ENCODE measurements around the gene RABEP2. TPM values are rescaled to one million over a fixed set of nuclear protein-coding genes. Genes with fewer than 3 reads are reported as not detected.

The RABEP2 gene
- total RNA-seq, 2 experiments from 2014 or later = 8.1 to 12.9 TPM

GRCh38 chr16:28918698-28919097 is 6.3 kb downstream of the RABEP2 start:
- DNase-seq (no peak), ATAC-seq (no peak)
- H3K36me3 Mint-ChIP-seq (ENCODE audit: low read depth) = peaks cover 22% of the 10 kb centered on the region
- H3K27me3 Mint-ChIP-seq = no peaks in the 10 kb centered on the region
- no peak overlapping the region for H3K4me3 Mint-ChIP-seq
- no peaks in the 10 kb centered on the region for H3K9me3 Mint-ChIP-seq (ENCODE audit: low read depth)
- ChIA-PET CTCF (interaction anchor here (0.6 to 2.1 kb wide), 2 partner anchors 19 to 26 kb away, joined by 3 to 12 read pairs; no protein-coding TSS in a partner anchor), POLR2A (no interaction called here)
- H3K27ac Mint-ChIP-seq = no peak overlapping the region
- intact Hi-C loops (cut with DNase I, micrococcal nuclease) = no loop called here
- peaks cover 3% of the 10 kb centered on the region for H3K4me1 Mint-ChIP-seq

- no peak overlapping the region for H3K27ac Mint-ChIP-seq
- ATAC-seq = no peak
- H3K4me1 Mint-ChIP-seq = no peaks in the 10 kb centered on the region
- intact Hi-C loops (cut with DNase I, micrococcal nuclease) = no loop called here
- no peak for DNase-seq
- peaks cover 24% of the 10 kb centered on the region for H3K36me3 Mint-ChIP-seq (ENCODE audit: low read depth)
- no peaks in the 10 kb centered on the region for H3K9me3 Mint-ChIP-seq (ENCODE audit: low read depth)
- POLR2A ChIA-PET = interaction anchor here (0.6 kb wide), 1 partner anchor 19 kb away, joined by 6 read pairs; no protein-coding TSS in a partner anchor
- H3K27me3 Mint-ChIP-seq = no peaks in the 10 kb centered on the region
- CTCF ChIA-PET = interaction anchor here (1.0 kb wide), 1 partner anchor 12 kb away, joined by 3 read pairs; no protein-coding TSS in a partner anchor
- H3K4me3 Mint-ChIP-seq = no peak overlapping the region
Measured at GRCh38 chr16:28917095-28917494, 7.9 kb downstream of the RABEP2 start.

GRCh38 chr16:28915181-28915580 is 9.9 kb downstream of the RABEP2 start:
- Mint-ChIP-seq H3K36me3 (ENCODE audit: low read depth) (peaks cover 25% of the 10 kb centered on the region), H3K4me3 (no peak overlapping the region), H3K9me3 (ENCODE audit: low read depth) (no peaks in the 10 kb centered on the region), H3K27me3 (no peaks in the 10 kb centered on the region), H3K4me1 (peaks cover 2% of the 10 kb centered on the region), H3K27ac (no peak overlapping the region)
- DNase-seq (no peak), ATAC-seq (no peak)
- intact Hi-C loops (cut with DNase I, micrococcal nuclease) = no loop called here
- POLR2A ChIA-PET = no interaction called here
- CTCF ChIA-PET = interaction anchor here (1.2 to 1.3 kb wide), 2 partner anchors 9 to 59 kb away, joined by 3 read pairs; no protein-coding TSS in a partner anchor

- H3K4me1 Mint-ChIP-seq = peaks cover 3% of the 10 kb centered on the region
- no peaks in the 10 kb centered on the region for H3K27me3 Mint-ChIP-seq
- intact Hi-C loops (cut with DNase I, micrococcal nuclease) = no loop called here
- ChIA-PET POLR2A (no interaction called here), CTCF (interaction anchor here (0.8 kb wide), 1 partner anchor 267 kb away, joined by 3 read pairs; no protein-coding TSS in a partner anchor)
- no peak for DNase-seq
- H3K36me3 Mint-ChIP-seq (ENCODE audit: low read depth) = peaks cover 24% of the 10 kb centered on the region
- no peak for ATAC-seq
- no peak overlapping the region for H3K4me3 Mint-ChIP-seq
- H3K9me3 Mint-ChIP-seq (ENCODE audit: low read depth) = no peaks in the 10 kb centered on the region
- no peak overlapping the region for H3K27ac Mint-ChIP-seq
Measured at GRCh38 chr16:28913946-28914724, 10.9 kb downstream of the RABEP2 start.

DNA sequence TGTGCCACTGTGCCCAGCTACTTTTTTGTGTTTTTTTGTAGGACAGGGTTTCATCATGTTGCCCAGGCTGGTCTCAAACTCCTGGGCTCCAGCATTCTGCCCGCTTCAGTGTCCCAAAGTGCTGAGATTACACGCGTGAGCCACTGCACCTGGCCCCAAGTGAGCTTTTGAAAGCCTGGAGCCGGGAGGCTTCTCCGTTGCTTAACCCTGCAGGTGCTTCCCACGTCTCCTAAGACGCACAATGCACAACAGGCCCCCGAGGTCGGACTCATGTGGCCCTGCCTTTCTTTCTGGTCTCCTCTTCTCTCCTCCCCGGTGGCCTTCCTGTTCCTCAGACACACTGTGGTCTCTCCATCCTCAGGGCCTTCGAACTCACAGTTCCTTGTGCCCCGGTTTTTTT is 12.5 kb downstream of the RABEP2 start:
- DNase-seq (no peak), ATAC-seq (no peak)
- intact Hi-C loops (cut with DNase I, micrococcal nuclease) = no loop called here
- no peaks in the 10 kb centered on the region for H3K9me3 Mint-ChIP-seq (ENCODE audit: low read depth)
- ChIA-PET CTCF (interaction anchor here (0.6 to 1.1 kb wide), 2 partner anchors 66 to 1819 kb away, joined by 3 to 4 read pairs; no protein-coding TSS in a partner anchor), POLR2A (no interaction called here)
- H3K36me3 Mint-ChIP-seq (ENCODE audit: low read depth) = peaks cover 23% of the 10 kb centered on the region
- H3K4me1 Mint-ChIP-seq = peaks cover 3% of the 10 kb centered on the region
- no peaks in the 10 kb centered on the region for H3K27me3 Mint-ChIP-seq
- H3K27ac Mint-ChIP-seq = no peak overlapping the region
- H3K4me3 Mint-ChIP-seq = no peak overlapping the region

DNA sequence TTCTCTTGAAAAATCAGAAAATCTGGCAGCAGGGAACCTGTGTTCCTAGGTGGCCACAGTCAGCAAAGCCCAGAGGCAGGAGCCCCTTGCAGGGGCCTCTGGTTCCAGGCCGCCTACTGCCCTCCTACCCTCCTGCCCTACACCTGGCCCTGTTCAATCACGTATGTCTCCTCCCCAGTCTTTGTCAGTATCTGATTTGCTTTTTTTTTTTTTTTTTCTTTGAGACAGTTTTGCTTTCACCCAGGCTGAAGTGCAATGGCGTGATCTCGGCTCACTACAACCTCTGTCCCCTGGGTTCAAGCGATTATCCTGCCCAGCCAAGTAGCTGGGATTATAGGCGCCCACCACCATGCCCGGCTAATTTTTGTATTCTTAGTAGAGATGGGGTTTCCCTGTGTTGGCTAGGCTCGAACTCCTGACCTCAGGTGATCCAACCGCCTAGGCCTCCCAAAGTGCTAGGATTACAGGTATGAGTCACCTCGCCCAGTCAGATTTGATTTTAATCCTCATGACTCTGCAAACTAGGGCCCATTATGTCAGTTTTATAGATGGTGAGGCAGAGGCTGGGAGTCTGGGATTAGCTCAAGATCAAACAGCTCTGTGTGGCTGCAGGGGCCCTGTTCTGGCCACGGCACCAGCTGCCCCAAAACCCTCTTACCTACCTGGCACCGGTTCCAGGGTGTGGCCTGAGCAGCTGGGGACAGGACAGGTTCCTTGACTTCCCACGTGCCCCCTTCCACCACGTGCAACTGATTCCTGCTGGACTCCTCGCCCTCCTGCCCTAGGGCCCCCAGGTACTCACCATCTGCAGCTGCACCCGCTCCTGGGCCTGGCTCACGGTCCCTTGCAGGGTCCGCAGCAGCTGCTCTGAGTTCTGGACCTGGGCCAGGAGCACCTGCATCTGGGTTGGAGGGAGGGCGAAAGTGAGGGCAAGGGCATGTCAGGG is 14.7 kb downstream of the RABEP2 start:
- Mint-ChIP-seq H3K4me3 (no peak overlapping the region), H3K9me3 (ENCODE audit: low read depth) (no peaks in the 10 kb centered on the region), H3K27me3 (no peaks in the 10 kb centered on the region), H3K36me3 (ENCODE audit: low read depth) (peaks cover 18% of the 10 kb centered on the region), H3K4me1 (peaks cover 3% of the 10 kb centered on the region), H3K27ac (no peak overlapping the region)
- CTCF ChIA-PET = interaction anchor here (0.7 kb wide), 1 partner anchor 9 kb away, joined by 3 read pairs; no protein-coding TSS in a partner anchor
- DNase-seq (peak; percentile 34), ATAC-seq (peak; percentile 58)
- intact Hi-C loops (cut with DNase I, micrococcal nuclease) = no loop called here
- POLR2A ChIA-PET = no interaction called here

DNA sequence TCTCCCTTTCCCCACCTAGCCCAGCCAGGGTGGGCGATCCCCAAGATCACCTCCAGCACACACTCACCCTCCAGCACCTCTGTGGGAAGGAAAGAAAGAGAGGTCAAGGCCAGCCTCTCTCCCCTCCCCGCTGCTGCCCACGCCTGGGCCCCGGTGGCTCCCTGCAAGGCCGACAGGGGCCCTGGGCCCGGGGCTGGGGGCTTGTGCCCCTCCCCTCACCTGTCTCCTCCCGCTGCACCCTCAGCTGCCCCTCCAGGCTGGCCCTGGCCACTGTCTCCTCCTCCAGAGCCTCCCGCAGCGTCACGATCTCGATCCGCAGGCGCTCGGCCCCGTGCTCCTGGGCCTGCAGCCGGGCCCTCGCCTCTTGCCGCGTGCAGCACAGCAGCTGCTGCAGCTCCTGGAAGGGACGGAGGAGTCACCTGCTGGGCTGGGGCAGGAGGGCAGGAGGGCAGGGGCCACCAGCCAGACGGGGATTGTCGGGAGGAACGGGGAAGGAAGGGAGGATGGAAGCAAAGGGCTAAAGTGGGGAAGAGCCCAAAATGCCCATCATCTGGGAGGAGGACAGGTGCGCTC is 19.2 kb downstream of the RABEP2 start:
- Mint-ChIP-seq H3K9me3 (ENCODE audit: low read depth) (no peaks in the 10 kb centered on the region), H3K4me3 (no peak overlapping the region), H3K27ac (no peak overlapping the region), H3K36me3 (ENCODE audit: low read depth) (peaks cover 7% of the 10 kb centered on the region), H3K4me1 (peaks cover 3% of the 10 kb centered on the region), H3K27me3 (no peaks in the 10 kb centered on the region)
- ChIA-PET POLR2A (no interaction called here), CTCF (interaction anchor here (0.8 to 1.1 kb wide), 2 partner anchors 10 to 33 kb away, joined by 3 read pairs; no protein-coding TSS in a partner anchor)
- ATAC-seq (no peak), DNase-seq (no peak)
- intact Hi-C loops (cut with DNase I, micrococcal nuclease) = no loop called here

DNA sequence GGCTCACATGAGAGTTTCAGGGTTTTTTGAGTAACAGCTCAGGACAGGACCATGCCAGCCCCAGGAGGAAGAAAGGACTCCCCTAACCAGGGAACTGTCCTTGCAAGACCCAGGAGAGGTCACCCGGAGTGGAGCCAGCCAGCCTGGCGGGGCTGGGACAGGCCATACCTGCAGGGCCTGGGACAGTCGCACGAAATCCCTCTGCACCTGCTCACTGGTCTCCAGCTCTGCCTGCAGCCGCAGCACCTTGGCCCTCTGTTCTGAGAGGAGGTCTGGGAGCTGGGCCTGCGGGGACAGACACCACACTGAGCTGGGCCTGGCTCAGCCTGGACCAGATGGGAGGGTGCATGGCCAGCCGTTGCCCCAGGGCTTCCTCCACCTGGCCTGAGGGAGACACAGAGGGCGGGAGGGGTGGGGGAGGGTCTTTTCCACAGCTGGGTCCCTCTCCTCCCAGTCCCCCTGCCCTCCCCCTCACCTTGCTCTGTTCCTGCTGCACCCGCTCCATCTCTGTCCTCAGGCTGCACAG is 19.7 kb downstream of the RABEP2 start:
- Mint-ChIP-seq H3K36me3 (ENCODE audit: low read depth) (peaks cover 7% of the 10 kb centered on the region), H3K9me3 (ENCODE audit: low read depth) (no peaks in the 10 kb centered on the region), H3K4me3 (no peak overlapping the region), H3K27ac (no peak overlapping the region), H3K4me1 (peaks cover 2% of the 10 kb centered on the region), H3K27me3 (no peaks in the 10 kb centered on the region)
- no peak for DNase-seq
- POLR2A ChIA-PET = no interaction called here
- ATAC-seq = no peak
- intact Hi-C loops (cut with DNase I, micrococcal nuclease) = no loop called here
- CTCF ChIA-PET = no interaction called here

DNA sequence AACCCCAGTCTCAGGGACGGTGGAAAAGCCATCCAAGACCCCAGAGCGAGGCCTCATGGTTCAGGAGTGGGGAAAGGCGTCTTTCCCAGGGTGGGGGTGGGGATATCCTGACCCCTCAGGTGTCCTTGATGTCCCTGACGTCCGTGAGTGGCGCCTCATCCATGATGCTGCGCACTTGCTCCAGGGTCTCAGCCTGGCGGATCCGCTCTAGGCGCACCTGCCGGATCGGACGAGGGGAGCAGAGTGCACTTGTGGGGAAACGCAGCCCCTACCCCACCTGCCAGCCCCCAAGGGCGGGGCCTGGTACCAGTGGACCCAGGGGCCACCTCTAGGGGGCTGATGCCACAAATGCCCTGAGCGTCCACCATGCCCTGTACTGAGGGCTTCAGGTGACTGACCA is 20.2 kb downstream of the RABEP2 start:
- POLR2A ChIA-PET = no interaction called here
- no peak for ATAC-seq
- Mint-ChIP-seq H3K27me3 (no peaks in the 10 kb centered on the region), H3K36me3 (ENCODE audit: low read depth) (peaks cover 3% of the 10 kb centered on the region), H3K27ac (no peak overlapping the region), H3K4me1 (no peaks in the 10 kb centered on the region), H3K9me3 (ENCODE audit: low read depth) (no peaks in the 10 kb centered on the region), H3K4me3 (no peak overlapping the region)
- no peak for DNase-seq
- CTCF ChIA-PET = no interaction called here
- intact Hi-C loops (cut with DNase I, micrococcal nuclease) = no loop called here

DNA sequence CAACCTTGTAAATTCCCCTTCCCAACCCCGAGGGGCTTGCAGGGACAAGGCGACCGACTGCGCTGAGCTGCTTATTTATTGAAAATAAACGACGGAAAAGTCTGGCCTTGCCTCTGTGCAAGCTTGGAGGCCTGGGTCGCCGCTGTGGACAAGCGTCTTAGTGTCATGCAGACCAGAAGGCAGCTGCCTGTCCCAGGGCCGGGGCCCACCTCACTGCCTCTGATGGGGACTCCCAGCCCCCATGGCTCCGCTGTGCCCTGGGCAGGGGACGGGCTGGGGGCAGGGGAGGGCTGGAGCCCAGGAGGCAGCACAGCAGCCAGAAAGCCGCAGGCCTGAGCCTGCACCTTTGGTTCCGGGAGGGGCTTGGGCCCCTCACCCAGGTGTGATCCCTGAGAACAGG is 20.7 kb downstream of the RABEP2 start:
- ChIA-PET CTCF (no interaction called here), POLR2A (no interaction called here)
- Mint-ChIP-seq H3K4me1 (no peaks in the 10 kb centered on the region), H3K27ac (no peak overlapping the region), H3K27me3 (no peaks in the 10 kb centered on the region), H3K36me3 (ENCODE audit: low read depth) (peaks cover 3% of the 10 kb centered on the region), H3K9me3 (ENCODE audit: low read depth) (no peaks in the 10 kb centered on the region), H3K4me3 (no peak overlapping the region)
- no peak for DNase-seq
- ATAC-seq = no peak
- intact Hi-C loops (cut with DNase I, micrococcal nuclease) = no loop called here

DNA sequence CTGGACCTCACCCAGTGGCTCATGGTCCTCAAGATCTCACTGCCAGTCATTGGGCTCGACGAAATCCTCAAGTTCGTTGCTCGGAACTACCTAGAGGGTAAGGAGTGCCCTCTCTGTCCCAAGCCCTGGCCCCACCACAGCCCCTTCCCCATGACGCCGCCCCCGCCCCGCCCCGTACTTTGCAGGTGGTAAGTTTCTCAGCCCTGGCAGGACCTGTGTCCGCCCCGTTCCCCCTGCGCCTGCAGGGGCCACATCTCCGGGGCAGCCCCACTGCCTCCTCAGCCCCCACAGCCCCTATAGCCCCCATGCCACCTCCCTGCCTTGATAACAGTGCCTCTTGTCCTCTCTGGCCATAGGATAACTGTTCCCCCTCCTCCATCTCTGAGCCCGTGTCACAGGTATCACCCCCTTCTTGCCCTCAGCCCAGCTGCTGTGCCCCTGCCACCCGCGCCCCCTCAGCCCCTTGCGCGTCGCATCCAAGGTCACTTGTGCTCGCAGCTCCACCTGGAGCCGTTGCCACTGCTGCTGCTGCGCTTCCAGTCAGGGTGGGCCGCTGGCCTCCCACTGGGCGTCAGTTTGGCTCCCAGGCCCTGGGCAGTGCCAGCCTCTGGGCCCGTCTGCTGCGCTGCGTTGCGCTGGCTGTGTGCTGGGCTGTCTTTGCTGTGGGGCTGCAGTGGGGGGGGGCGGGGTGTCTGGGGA is 21.5 kb downstream of the RABEP2 start:
- Mint-ChIP-seq H3K9me3 (ENCODE audit: low read depth) (no peaks in the 10 kb centered on the region), H3K4me1 (no peaks in the 10 kb centered on the region), H3K4me3 (no peak overlapping the region), H3K27ac (no peak overlapping the region), H3K36me3 (ENCODE audit: low read depth) (peaks cover under 1% of the 10 kb centered on the region), H3K27me3 (no peaks in the 10 kb centered on the region)
- CTCF ChIA-PET = no interaction called here
- POLR2A ChIA-PET = no interaction called here
- DNase-seq (no peak), ATAC-seq (no peak)
- intact Hi-C loops (cut with DNase I, micrococcal nuclease) = no loop called here

Measured in activated CD4-positive, alpha-beta T cell treated with anti-CD3 and anti-CD28 coated beads for 36 hours (primary cell).